GM18520 (cell line): ENCODE data around the gene CYB561.

ENCODE experiments used
- ATAC-seq: cut with Tn5 transposase; IDR thresholded peaks from one replicate; pipeline ENCODE4 v1.9.1; 2021; ENCODE audit not compliant: unreplicated experiment

Gene CYB561

DNA sequence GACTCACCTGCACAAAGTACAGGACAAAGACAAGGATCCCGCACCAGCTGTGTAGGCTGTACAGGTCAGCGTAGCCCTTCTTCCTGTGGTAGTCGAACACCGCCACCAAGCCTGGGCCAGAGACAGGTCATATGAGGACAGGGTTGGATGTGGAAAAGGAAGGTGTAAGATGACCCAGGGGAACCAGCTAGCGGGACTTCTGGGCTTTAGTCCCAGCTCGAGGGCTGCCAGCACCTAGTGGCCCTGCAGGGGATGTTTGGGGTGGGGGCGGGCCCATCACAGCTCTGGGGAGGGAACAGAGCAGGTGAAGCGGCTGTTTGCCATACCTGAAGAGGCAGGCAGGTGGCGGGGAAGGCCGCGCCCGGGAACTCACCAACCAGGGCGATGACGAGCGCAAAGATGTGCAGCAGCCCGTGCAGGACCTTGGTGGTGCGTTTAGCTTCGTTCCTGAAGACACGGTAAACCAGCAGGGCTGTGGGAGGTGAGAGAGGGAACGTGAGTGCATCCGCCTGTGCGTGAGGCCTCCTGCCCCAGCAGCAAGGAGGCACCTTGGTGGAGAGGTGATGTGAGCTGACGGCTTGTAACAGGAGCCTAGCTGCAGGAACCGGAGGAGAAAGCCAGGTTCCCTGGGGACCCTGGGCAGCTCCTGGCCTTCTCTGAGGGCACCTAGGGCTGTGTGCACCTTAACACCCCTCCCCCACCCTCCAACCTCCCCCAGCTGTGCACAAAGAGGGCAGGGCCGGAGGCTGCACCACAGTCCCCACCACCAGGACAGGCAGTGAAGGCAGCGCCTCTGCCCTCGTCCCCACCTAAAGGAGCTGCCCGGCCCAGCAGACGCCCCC lies 10.2 kb downstream of the CYB561 start:
- no peak for ATAC-seq

DNA sequence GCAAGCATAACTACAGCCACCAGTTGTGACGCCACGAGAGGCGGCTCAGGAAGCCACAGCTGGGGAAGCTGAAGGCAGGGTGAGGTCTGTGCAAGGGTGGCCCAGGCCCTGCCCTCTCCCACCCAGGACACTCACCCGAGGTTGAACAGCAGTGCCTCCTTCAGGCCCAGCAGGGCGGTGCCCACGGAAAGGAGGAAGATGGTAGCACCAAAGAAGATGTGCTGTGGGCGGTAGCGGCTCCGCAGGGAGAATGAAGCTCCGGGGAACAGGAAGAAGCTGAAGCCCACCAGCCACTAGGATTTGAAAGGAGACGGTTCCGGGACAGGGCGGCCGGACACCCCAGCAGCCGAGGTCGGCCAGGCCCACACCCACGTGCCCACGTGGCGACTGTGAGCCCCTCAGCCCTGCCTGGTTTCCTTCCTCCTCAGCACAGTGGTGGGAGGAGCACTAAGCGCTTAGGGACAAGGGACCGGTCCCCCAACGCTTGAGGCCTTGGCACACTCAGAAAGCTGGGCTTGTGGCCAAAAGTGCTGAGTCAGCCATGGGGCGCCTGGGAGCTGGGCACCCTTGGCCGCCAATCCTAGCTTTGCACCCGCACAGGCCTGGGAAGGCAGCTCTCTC lies 11.0 kb downstream of the CYB561 start:
- no peak for ATAC-seq

DNA sequence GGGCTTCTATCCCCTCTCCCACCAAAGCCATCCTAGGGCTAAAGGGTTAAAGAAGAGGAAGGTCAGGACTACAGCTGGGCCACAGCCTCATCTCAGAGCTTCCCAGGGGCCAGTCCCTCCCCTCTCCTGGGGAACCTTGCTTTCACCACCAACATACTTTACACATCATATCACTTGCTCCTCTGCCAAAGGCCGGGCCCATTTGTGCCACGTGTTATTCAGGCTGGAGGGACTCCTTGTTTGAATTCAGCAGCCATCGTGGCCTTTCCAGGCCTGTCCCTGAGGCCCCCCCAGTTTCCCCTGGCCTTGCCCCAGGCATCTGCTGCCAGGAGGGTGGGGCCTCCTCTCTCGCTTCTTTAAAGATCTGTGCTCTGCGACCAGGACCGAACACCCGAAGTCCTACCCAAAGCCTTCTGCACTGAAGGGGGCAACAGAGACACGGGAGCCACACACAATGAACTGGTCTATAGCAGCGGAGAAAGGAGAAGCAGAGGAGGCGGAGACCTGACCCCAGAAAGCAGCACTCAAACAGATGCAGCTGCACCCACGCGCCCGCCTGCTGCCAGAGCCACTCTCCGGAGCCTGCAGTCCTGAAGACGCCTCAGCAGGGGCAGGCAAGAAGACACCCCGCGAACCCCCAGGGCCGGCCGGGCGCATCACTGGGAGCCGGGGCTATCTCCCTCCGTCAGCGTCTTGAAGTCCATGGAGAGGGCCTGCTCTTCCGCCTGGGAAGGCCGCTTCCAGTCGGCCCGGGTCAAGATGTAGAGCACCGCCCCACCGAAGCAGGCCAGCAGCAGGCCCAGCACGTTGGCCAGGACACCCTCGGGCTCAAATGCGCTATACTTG lies 12.1 kb downstream of the CYB561 start:
- no peak for ATAC-seq

DNA sequence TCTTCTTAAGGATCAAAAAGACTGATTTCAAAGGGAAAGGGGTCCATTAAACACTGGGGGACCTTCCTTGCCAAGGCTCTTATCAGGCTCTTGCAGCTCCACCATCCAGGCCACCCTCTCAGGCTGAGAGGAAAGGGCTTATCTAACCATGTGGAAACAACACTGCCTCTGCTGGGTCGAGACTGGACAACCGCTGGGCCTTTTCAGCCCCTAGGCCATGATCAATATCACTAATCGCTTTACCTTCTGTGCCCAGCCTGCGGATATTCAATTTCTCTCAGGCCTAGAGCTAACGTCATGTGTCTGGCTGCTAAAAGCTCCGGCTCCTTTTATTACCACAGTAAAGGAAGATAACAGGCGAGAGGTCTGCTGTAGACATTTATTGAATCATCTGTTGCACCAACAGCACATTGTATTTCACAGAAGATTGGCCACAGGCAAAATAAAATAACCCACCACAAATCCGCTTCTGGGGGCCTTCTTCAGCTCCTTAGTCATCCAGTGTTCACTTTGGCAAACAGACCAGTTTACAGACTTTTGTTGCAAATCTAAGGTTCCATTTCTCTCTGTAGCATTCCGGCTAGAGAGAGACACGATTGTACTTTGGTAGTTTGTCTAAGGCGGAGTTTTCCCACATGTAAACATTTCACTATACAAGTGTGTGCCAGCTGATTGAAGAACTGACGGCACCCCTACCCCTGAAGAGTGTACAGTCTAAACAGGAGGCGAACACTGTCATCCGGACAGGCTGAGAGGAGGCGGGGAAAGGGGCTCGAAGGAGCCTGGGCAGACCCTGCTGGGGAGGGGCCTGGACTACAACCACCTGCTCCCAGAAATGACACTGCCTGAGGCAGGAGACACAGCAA lies 13.9 kb downstream of the CYB561 start:
- ATAC-seq: no peak

DNA sequence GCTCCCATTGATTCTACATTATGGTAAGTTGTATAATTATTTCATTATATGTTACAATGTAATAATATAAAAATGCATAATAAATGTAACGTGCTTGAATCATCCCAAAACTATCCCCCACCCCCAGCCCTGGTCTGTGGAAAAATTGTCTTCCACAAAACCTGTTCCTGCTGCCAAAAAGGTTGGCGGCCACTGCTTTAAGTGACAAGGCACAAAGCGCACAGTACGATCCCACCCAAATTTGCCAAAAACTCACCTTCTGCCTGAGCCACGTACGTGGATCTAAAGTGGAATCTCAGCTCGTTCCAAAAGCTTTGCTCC lies 14.5 kb downstream of the CYB561 start:
- ATAC-seq: no peak

DNA sequence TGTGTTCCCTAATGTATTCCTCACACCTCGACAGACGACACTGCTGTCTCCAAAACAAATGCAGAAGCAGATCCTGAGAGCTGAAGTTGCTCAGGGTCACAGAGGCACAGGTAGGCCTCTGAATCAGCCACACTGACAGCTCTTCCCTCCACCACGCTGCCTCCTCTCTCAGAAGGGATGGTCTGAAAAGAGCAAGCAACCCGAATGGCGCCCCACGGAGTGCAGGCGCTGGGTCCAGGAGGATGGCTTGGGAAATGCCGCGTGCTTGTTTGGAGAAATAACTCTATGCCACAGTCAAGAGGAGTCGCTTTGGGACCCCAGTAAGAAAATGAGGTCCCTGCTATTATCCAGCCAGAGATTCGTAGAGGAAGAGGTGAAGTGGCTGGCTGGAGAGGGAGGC lies 15.9 kb downstream of the CYB561 start:
- no peak for ATAC-seq

DNA sequence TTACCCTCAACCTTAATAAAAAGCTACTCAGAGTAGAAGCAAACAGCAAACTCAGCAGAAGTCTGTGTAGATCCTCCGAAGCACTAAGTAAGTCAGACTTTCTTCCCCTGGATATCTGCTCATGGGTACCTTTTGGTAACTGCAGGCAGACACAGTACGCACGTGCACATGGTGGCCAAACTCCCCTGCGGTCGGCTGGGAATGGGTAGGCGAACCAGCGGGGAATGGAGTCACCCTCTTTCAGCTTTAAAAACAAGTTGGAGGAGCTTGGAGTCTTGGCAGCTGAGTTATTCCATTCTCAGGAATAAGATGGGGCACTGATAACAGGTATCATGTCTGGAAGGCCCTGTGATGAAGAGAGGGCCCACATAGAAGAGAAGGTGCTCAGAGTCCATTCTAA lies 16.3 kb downstream of the CYB561 start:
- ATAC-seq: no peak

DNA sequence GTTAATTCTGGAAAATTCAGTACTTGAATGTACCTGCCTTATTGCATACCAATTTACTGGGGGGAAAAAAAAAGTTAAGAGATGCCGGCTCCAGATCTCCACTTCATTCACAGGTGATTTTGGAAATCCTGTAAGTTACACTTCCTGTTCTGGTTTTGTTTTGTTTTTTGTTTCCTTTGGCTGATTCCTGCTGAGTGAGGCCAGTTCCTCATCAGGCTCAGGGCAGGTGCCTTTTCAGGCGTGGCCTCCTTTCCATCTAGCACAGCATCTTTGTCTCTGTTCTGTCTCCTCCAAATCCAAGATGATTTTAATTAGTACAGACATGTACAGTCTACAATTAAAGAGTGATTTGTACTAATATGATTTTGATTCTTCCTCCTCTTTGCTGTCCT lies 19.2 kb downstream of the CYB561 start:
- ATAC-seq: no peak

DNA sequence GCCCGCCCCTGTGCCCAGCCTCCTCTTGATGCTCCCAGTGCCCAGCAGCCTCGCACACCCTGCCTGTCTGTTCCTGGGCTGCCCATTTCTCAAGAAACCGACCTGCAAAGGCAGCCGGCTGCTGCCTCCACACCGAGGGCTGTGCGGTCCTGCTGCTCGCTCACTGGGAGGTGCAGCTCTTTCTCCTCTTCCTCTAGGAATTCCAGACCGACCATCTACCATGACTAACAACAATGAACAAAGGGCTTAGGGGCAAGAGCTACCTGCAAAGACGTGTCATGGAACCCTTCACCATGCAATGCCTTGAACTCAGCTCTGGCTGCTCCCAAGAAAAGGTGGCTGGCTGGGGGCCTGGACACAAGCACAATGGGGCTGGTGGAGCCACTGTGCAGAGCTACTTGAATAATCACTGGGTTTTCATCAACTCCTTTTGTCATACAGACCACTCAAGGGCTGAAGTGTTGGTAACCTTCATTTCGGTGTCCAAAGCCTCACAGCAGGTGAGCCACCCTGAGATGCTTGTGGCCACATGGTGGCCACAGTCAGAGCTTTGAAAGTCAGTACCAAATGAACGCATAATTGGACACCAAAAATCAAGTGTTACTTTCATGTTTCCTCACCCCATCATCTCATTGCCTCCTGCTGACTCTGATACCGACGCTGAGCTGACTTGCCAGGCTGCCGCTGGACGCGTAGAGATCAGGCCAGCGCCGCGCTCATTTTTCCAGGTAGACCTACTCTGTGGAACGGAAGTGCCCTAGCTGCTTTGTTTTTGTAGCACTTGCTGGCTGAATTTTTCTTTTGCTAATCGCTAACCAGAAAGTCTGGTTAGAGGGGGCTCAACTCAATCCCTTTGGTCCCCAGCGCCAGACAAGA lies 19.8 kb downstream of the CYB561 start:
- ATAC-seq: no peak

DNA sequence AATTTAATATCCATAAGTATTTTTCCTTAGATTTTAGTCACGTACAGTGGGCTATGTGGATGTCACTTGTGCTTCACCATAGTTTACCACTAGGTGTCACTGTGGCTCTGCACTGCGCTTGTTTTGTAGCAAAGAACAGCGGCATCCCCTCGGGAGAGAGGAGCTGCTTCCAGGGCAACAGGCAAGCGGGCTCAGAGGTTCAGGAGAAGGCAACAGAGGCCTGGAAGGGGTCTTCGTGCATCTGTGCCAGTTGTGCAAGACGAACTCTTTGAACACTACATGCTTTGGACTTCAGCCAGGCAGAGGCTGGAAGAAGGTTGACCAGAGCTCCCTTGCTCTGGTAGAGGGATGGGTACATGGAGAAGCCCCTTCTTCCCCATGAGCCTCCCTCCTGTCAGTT lies 20.6 kb downstream of the CYB561 start:
- ATAC-seq: no peak

DNA sequence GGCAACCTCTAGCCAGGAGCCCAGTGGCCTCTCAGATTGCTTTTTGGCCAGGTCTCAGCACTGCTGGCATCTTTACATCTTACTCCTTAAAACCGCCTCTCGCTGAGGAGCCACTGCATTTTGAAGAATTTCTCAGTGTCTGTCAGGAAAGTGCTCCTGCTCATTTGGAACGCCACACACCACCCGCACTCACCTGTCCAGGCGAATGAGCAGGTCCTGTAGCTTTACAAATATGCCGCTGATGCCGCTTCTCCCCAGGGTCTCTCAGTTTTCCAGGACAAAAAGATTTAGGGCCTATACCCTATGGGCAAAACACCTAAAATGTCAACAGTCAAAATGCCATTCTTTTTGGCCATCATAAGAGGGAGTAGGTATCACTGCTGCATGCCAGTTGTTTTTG lies 22.1 kb downstream of the CYB561 start:
- ATAC-seq: no peak

DNA sequence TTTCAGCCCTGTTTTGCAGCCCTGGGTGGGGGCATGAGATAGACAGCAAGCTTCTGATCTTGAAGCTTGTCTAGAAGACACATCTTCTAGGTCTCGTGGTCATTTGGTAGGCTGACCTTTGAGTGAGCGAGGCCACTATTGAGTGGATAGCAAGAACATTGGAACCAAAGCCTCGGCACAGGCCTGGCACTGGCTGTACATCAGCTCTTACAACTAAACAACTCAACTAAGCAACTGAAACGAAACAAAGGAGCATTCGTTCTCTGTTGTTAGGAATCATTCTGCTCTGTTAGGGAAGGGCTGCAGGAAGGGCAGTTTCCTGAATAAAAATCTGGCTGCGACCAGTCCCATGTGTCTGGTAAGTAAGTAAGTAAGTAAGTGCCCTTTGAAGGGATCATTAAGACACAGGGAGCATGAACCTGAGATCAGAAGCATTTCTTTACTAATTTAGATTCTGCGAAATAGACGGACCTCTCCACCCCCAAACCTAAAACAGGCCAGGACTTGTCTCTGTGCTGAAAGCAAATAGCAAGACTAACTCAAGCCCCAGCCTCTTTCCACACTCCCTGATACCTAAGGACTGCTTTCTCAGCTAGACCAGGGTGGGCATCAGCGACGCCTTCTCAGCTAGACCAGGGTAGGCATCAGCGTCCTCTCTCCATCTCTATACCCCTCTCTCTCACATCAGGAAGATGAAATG lies 22.7 kb downstream of the CYB561 start:
- no peak for ATAC-seq

DNA sequence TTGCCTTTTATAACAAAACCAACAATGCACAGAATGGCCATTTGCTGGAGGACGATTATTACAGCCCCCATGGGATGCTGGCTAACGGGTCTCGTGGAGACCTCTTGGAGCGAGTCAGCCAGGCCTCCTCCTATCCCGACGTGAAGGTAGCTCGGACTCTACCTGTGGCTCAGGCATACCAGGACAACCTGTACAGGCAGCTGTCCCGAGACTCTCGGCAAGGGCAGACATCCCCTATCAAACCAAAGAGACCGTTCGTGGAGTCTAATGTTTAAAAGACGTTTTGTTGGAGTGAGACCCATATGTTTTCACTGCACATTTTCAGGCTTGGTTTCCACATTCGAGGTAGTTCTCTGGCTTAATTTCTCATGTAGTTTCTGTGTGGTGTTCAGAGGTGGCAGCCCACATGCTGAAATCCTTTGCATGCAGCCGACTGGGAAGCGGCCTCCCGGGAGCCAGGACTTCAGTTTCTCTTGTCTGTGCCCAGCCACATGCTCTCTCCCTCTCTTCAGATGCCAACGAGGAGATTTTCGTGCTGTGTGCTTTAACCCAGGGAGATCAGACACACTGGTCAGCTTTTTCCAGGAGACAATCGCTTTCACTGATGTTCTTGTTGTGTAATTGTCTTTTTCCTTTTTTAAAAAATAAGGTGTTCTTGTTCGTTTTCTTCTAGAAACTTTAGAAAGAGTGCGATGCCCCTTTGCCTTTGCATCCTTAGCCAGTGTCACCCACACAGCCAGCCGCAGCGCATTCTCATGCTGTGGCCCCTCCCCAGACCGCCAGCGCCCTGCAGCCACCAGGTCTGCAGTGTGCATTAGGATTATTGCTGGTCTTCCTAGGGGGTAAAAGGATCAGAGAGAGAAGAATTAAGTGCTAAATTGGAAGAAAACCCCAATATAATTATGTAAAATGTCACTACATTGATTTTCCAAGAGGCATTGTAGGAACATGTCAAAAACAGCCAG lies 24.1 kb downstream of the CYB561 start:
- no peak for ATAC-seq

DNA sequence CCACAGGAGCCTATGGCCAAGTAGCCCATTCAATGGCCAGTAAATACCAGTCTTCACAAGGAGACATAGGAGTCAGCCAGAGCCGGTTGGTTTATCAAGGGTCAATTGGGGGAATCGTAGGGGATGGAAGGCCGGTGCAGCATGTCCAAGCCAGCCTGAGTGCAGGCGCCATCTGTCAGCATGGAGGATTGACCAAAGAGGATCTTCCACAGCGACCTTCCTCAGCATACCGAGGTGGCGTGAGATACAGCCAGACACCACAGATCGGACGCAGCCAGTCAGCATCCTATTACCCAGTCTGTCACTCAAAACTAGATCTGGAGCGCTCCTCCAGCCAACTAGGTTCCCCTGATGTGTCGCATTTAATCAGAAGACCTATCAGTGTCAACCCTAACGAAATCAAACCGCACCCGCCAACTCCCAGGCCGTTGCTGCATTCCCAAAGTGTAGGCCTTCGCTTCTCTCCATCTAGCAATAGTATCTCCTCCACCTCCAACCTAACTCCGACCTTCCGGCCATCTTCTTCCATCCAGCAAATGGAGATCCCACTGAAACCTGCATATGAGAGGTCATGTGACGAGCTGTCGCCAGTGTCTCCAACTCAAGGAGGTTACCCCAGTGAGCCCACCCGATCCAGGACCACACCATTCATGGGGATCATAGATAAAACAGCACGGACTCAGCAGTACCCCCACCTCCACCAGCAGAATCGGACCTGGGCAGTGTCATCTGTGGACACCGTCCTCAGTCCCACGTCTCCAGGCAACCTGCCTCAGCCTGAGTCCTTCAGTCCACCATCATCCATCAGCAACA lies 25.0 kb downstream of the CYB561 start:
- no peak for ATAC-seq

DNA sequence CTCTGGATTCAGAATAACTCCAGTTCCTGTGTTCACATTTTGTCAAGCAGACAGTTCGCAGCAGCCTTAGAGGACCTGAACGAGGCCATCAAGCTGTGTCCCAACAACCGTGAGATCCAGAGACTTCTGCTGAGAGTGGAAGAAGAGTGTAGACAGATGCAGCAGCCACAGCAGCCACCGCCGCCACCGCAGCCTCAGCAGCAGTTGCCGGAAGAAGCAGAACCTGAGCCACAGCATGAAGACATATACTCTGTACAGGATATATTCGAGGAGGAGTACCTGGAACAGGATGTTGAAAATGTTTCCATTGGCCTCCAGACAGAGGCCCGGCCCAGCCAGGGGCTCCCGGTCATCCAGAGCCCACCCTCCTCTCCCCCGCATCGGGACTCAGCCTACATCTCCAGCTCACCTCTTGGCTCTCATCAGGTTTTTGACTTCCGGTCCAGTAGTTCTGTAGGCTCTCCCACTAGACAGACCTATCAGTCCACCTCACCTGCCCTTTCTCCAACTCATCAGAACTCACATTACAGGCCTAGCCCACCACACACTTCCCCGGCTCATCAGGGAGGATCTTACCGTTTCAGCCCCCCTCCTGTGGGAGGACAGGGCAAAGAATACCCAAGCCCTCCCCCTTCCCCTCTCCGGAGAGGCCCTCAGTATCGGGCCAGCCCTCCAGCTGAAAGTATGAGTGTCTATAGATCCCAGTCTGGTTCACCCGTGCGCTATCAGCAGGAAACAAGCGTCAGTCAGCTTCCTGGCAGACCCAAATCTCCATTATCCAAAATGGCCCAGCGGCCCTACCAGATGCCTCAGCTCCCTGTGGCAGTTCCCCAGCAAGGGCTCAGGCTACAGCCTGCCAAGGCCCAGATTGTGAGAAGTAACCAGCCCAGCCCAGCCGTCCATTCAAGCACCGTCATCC lies 25.9 kb downstream of the CYB561 start:
- no peak for ATAC-seq

DNA sequence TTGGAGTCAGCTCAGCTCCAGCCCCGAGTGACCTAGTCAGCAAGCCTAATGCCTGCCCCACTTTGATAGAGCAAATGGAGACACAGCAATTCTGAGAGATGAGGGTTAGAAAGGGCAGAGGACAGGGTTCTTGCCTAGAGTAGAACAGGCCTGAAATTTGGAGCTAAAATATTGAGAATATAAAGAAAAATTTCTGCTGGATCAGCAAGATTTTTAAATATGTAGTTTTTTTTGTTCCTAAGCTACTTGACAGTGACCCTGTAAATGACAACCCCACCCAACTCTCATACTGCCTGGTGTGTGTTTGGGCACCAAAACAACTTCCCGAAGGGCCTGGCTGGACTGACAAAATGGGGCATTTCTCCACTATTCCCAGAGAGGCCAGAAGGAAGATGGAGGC lies 26.7 kb downstream of the CYB561 start:
- ATAC-seq: no peak
